ENCODE measurements around the gene EGFLAM.

Gene EGFLAM

DNA sequence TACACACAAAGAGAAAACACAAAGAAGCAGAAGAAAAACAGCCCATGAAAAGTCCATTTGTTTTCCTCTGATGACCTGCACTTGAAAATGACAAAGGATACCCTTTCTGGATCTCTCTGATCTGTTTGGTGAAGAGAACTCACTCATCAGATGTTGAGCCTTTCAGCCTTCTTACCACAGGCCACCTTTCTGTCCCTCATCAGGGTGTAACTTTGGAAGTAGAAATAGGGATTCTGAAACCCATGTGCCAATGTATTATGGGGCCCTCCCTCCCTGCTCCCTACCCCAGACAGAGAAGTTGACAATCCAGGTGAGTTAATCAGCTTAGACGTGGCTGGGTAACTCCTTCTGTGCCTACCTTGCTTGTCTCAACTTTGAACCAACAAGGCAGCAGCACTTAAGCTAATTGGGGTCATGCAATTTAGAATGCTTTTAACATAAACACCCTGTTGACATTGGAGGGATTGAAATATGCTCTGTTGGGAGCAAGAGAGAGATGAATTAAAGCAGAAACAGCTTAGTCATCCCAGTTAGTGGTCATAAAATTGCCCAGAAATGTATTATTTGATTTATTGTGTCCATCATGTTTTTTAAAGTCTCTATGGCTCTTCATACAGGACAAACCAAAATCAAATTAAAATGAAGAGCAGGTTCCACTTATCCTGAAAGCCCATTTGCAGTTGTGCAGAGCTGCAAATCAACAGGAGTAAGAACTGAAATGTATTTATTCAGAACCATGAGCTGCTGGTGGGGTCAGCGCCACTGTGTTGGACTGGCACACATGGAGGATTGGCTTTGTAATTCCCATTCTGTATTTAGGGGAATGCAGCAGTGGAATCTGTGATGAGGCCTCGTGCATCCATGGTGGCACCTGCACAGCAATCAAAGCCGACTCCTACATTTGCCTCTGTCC lies 166.0 kb downstream of the EGFLAM start:
- WGBS (ENCODE audit: insufficient coverage, insufficient read length) = no CpG with 5 or more reads among the region's 4 CpGs
- Histone ChIP-seq H3K36me3 (ENCODE audit: control insufficient read depth, insufficient read depth, low read length) (no peaks in the 10 kb centered on the region), H3K27me3 (ENCODE audit: control insufficient read depth, insufficient read depth, low read length) (no peaks in the 10 kb centered on the region), H3K27ac (ENCODE audit: low read length) (no peak overlapping the region), H3K4me1 (ENCODE audit: control insufficient read depth, insufficient read depth, low read length) (no peaks in the 10 kb centered on the region), H3K9me3 (ENCODE audit: control insufficient read depth, insufficient read depth, low read length) (no peaks in the 10 kb centered on the region), H3K4me3 (ENCODE audit: low read length) (no peak overlapping the region)
- DNase-seq (ENCODE audit: low read depth, low spot score) = no peak

DNA sequence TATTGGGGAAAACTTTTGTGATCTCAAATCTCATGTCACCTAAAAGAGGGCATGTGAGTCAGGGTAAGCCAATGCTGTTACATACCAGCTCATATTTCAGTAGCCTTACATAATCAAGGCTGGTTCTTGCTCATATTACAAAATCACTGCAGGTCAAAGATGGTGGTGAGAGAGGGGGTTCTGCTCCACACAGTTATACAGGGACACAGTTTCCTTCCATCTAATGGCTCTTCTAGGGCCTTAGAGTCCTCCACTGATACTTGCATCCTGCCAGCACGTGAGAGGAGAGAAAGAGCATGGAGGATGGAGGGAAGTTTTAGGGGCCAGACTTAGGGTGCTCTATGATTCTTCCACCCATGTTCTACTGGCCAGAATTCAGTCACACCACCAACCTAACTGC lies 168.1 kb downstream of the EGFLAM start:
- Histone ChIP-seq H3K36me3 (ENCODE audit: control insufficient read depth, insufficient read depth, low read length) (no peaks in the 10 kb centered on the region), H3K4me3 (ENCODE audit: low read length) (no peak overlapping the region), H3K27ac (ENCODE audit: low read length) (no peak overlapping the region), H3K4me1 (ENCODE audit: control insufficient read depth, insufficient read depth, low read length) (no peaks in the 10 kb centered on the region), H3K27me3 (ENCODE audit: control insufficient read depth, insufficient read depth, low read length) (no peaks in the 10 kb centered on the region), H3K9me3 (ENCODE audit: control insufficient read depth, insufficient read depth, low read length) (no peaks in the 10 kb centered on the region)
- no peak for DNase-seq (ENCODE audit: low read depth, low spot score)
- WGBS (ENCODE audit: insufficient coverage, insufficient read length) = no CpG with 5 or more reads among the region's 1 CpG

DNA sequence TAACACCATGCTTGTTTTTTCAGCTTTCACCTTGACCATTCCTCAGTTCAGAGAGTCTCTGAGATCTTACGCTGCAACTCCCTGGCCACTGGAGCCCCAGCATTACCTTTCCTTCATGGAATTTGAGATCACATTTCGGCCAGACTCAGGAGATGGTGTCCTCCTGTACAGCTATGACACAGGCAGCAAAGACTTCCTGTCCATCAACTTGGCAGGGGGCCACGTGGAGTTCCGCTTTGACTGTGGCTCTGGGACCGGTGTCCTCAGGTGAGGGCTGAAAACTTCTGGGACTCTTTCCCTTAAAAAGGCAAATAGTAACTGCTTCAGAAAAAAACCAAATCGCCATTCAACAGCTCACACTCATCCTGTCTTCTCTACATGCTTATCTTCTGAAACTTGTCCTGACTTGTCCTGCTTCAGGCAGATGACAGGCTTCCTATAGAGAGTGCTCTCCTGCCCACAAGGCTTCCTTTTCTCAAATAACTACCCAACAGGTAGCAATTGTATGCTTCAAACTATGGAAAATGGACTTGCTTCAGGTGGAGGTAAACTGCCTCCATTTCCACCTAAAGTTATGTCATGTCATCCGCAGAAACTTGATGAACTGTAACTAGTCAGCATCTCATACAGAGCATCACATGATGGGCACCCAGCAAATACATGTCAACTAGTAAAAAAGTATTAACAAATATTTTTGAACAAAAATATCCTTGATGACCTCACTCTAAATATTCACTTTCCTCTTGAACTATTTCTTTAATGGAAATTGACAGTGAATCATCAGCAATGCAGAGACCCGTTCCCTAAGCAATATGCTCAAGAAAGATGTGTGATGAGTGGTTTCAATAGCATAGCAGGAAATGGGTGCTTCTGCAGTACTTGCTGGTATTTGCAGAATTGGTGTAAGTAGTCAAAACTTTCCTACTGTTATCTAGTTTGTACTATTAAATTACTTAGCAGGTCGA lies 168.9 kb downstream of the EGFLAM start:
- H3K27ac ChIP-seq (ENCODE audit: low read length) = no peak overlapping the region
- no peaks in the 10 kb centered on the region for H3K27me3 ChIP-seq (ENCODE audit: control insufficient read depth, insufficient read depth, low read length)
- DNase-seq (ENCODE audit: low read depth, low spot score) = no peak
- H3K4me1 ChIP-seq (ENCODE audit: control insufficient read depth, insufficient read depth, low read length) = no peaks in the 10 kb centered on the region
- no CpG with 5 or more reads among the region's 9 CpGs for WGBS (ENCODE audit: insufficient coverage, insufficient read length)
- no peaks in the 10 kb centered on the region for H3K9me3 ChIP-seq (ENCODE audit: control insufficient read depth, insufficient read depth, low read length)
- H3K4me3 ChIP-seq (ENCODE audit: low read length) = no peak overlapping the region
- H3K36me3 ChIP-seq (ENCODE audit: control insufficient read depth, insufficient read depth, low read length) = no peaks in the 10 kb centered on the region

DNA sequence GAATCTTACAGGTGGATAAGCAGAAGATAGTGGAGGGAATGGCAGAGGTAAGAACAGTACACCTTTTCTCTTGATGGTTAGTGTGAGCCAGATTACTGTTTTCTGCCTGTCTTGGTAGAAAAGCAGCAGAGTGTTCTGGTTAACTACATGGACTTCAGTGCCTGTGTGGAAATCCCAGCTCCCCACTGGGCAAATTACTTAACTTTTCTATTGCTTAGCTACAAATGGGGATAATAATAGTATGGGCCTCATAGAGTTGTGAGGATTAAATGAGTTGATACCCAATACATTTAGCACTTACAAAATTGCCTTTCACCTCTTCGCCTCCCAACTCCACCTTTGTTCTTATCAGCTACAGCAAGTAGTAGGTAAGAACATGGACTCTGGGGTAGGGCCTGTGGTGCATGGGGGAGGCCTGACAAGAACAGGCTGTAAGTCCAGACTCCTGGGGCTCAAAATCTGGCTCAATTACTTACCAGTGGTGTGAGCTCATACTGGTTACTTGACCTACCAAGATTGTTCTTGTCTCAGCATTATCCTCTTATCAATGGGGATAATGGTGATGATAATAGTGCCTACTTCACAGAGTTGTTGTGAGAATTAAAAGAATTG lies 173.0 kb downstream of the EGFLAM start:
- Histone ChIP-seq H3K27me3 (ENCODE audit: control insufficient read depth, insufficient read depth, low read length) (no peaks in the 10 kb centered on the region), H3K4me3 (ENCODE audit: low read length) (no peak overlapping the region), H3K9me3 (ENCODE audit: control insufficient read depth, insufficient read depth, low read length) (no peaks in the 10 kb centered on the region), H3K4me1 (ENCODE audit: control insufficient read depth, insufficient read depth, low read length) (no peaks in the 10 kb centered on the region), H3K27ac (ENCODE audit: low read length) (no peak overlapping the region), H3K36me3 (ENCODE audit: control insufficient read depth, insufficient read depth, low read length) (no peaks in the 10 kb centered on the region)
- DNase-seq (ENCODE audit: low read depth, low spot score) = no peak
- no CpG with 5 or more reads among the region's 1 CpG for WGBS (ENCODE audit: insufficient coverage, insufficient read length)

DNA sequence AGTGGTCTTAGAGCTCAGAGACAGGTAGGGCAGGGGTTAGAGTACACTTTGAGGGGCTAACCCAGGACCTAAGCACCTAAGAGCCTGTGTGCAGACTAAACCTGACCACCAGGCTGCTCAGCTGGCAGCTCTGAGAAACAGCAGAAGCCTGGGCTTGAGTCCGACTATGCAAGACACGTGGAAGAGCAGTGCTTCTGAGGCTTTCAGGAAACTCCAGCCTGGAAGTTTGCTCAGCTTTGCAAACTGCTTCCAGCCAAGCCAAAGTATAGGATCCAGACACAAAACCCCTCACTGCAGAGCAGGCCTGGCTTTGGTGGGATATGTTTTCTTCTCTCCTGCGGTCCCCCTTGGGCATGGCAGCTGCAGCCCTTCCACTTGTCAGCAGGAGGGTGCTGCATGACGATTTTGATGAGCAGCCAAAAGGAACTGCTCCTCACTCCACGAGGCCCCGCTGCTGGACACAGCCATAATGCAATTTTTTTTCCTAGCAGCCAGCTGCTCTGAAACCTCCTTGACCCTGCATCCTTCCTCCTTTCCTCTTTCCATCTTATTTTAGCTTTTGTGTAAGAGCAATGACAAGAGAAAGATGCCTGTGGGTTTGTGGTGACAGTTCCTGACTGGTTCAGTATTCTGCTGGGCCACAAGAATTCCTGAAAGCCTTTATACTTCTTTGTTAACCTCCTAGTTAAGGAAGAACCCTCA lies 175.0 kb downstream of the EGFLAM start:
- DNase-seq (ENCODE audit: low read depth, low spot score) = no peak
- Histone ChIP-seq H3K36me3 (ENCODE audit: control insufficient read depth, insufficient read depth, low read length) (no peaks in the 10 kb centered on the region), H3K4me3 (ENCODE audit: low read length) (no peak overlapping the region), H3K27ac (ENCODE audit: low read length) (no peak overlapping the region), H3K9me3 (ENCODE audit: control insufficient read depth, insufficient read depth, low read length) (no peaks in the 10 kb centered on the region), H3K4me1 (ENCODE audit: control insufficient read depth, insufficient read depth, low read length) (no peaks in the 10 kb centered on the region), H3K27me3 (ENCODE audit: control insufficient read depth, insufficient read depth, low read length) (no peaks in the 10 kb centered on the region)
- no CpG with 5 or more reads among the region's 6 CpGs for WGBS (ENCODE audit: insufficient coverage, insufficient read length)

DNA sequence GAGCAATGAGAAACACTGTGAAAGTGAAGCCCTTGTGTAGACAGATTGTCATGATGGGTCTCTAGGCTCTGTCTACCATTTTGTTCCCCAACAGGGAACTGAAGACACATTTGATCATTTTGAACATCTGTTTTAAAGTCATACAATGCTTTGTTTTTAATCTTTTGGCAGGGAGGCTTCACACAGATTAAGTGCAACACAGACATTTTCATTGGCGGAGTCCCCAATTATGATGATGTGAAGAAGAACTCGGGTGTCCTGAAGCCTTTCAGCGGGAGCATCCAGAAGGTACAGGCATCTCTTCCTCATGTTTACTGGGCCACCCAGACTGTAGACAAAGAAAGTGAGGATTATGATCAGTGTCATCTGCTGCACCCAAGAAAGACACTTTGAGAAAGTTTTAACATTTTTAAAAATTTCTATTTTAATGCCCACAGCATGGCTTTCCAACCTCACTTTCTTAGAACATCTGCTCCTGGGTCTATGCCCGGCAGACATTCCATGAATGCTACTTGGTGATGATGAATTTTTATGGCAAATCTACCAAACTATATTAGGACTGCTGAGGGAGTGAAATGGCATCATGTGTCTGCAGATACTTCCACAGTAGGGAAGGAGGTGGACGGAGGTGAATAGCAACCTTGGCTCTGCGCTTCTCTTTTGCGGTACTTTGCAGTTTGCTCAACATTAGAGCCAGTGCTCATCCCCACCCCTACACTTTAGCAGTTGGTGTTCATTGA lies 176.8 kb downstream of the EGFLAM start:
- H3K27ac ChIP-seq (ENCODE audit: low read length) = no peak overlapping the region
- WGBS (ENCODE audit: insufficient coverage, insufficient read length) = no CpG with 5 or more reads among the region's 7 CpGs
- DNase-seq (ENCODE audit: low read depth, low spot score) = no peak
- H3K4me3 ChIP-seq (ENCODE audit: low read length) = no peak overlapping the region
- H3K27me3 ChIP-seq (ENCODE audit: control insufficient read depth, insufficient read depth, low read length) = no peaks in the 10 kb centered on the region
- H3K4me1 ChIP-seq (ENCODE audit: control insufficient read depth, insufficient read depth, low read length) = no peaks in the 10 kb centered on the region
- no peaks in the 10 kb centered on the region for H3K36me3 ChIP-seq (ENCODE audit: control insufficient read depth, insufficient read depth, low read length)
- H3K9me3 ChIP-seq (ENCODE audit: control insufficient read depth, insufficient read depth, low read length) = no peaks in the 10 kb centered on the region

- DNase-seq (ENCODE audit: low read depth, low spot score) = no peak
- H3K36me3 ChIP-seq (ENCODE audit: control insufficient read depth, insufficient read depth, low read length) = no peaks in the 10 kb centered on the region
- H3K4me1 ChIP-seq (ENCODE audit: control insufficient read depth, insufficient read depth, low read length) = no peaks in the 10 kb centered on the region
- H3K27ac ChIP-seq (ENCODE audit: low read length) = no peak overlapping the region
- H3K27me3 ChIP-seq (ENCODE audit: control insufficient read depth, insufficient read depth, low read length) = no peaks in the 10 kb centered on the region
- H3K4me3 ChIP-seq (ENCODE audit: low read length) = no peak overlapping the region
- H3K9me3 ChIP-seq (ENCODE audit: control insufficient read depth, insufficient read depth, low read length) = no peaks in the 10 kb centered on the region
- WGBS (ENCODE audit: insufficient coverage, insufficient read length) = no CpG with 5 or more reads among the region's 1 CpG
These were observed 180.4 kb downstream of the EGFLAM start for GRCh38 chr5:38438757-38439156.

DNA sequence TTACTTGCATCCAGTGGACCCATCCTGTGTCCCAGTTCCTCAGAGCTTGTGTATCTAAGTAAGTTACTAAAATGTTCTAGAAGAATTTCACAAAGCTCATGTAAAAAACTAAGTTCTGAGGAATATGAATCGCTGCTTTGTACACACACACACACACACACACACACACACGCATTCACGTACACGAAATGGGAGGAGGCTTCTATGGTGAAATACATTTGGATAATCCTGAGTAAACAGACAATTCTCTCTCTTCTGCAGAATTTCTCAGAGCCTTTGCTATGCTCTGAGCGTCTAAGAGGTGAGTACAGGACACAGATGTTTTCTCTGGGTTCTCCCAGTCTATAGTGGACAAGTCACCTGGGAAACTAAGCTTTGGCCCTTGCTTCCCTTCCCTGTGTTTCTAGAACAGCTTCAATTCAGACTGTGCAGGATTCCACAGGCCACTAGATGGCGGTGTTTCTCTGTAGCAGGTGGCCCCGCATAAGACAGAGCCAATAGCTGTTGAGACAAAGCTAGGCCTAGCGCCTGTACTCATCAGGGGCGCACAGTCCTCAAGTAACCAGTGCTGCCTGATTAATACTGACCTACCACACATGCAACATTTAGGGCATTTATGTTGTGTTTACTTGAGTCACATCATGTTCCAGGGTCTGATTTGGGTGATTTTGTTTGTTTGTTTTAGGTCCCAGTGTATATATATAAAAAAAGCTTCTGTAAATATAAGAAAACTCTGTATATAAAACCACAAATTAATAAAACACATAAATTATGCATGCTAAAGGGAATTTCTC lies 183.3 kb downstream of the EGFLAM start:
- Histone ChIP-seq H3K9me3 (ENCODE audit: control insufficient read depth, insufficient read depth, low read length) (no peaks in the 10 kb centered on the region), H3K27ac (ENCODE audit: low read length) (no peak overlapping the region), H3K27me3 (ENCODE audit: control insufficient read depth, insufficient read depth, low read length) (no peaks in the 10 kb centered on the region), H3K4me3 (ENCODE audit: low read length) (no peak overlapping the region), H3K4me1 (ENCODE audit: control insufficient read depth, insufficient read depth, low read length) (no peaks in the 10 kb centered on the region), H3K36me3 (ENCODE audit: control insufficient read depth, insufficient read depth, low read length) (no peaks in the 10 kb centered on the region)
- peak; percentile 82 for DNase-seq (ENCODE audit: low read depth, low spot score)
- WGBS (ENCODE audit: insufficient coverage, insufficient read length) = no CpG with 5 or more reads among the region's 9 CpGs

- Histone ChIP-seq H3K36me3 (ENCODE audit: control insufficient read depth, insufficient read depth, low read length) (no peaks in the 10 kb centered on the region), H3K9me3 (ENCODE audit: control insufficient read depth, insufficient read depth, low read length) (no peaks in the 10 kb centered on the region), H3K4me1 (ENCODE audit: control insufficient read depth, insufficient read depth, low read length) (no peaks in the 10 kb centered on the region), H3K27ac (ENCODE audit: low read length) (no peak overlapping the region), H3K27me3 (ENCODE audit: control insufficient read depth, insufficient read depth, low read length) (no peaks in the 10 kb centered on the region), H3K4me3 (ENCODE audit: low read length) (no peak overlapping the region)
- no peak for DNase-seq (ENCODE audit: low read depth, low spot score)
- no CpG with 5 or more reads among the region's 2 CpGs for WGBS (ENCODE audit: insufficient coverage, insufficient read length)
These were observed 183.9 kb downstream of the EGFLAM start for GRCh38 chr5:38442247-38442573.
